ENCODE results near the gene TSHR.
"Not testable (repeated sequence)": the region's sequence is repeated elsewhere in the genome, so short reads cannot be mapped to it uniquely, and the experiment has no call there.

Gene TSHR

GRCh38 chr14:81009346-81009745, 53.9 kb downstream of the TSHR start:
- no peaks in the 10 kb centered on the region for H3K27me3 ChIP-seq (ENCODE audit: control insufficient read depth in 1 of 2, insufficient read depth in 1 of 2, low read length in 2 of 2)
- H2BK120ac ChIP-seq (ENCODE audit: low read depth, low read length): no peak overlapping the region
- H2AK5ac ChIP-seq (ENCODE audit: low read length, severe bottlenecking): no peak overlapping the region
- H3K4me1 ChIP-seq (ENCODE audit: control insufficient read depth, insufficient read depth, low read depth, low read length): no peaks in the 10 kb centered on the region
- no peak overlapping the region for H4K91ac ChIP-seq (ENCODE audit: low read length)
- H2AFZ ChIP-seq (ENCODE audit: low read depth, low read length): no peak overlapping the region
- H3K27ac ChIP-seq (ENCODE audit: low read length, poor library complexity, severe bottlenecking): no peak overlapping the region
- no peak overlapping the region for H3K4ac ChIP-seq (ENCODE audit: low read depth in 1 of 2, low read length in 2 of 2)
- H3K14ac ChIP-seq (ENCODE audit: low read length in 2 of 2): no peak overlapping the region
- DNase-seq: no peak
- H2BK15ac ChIP-seq (ENCODE audit: low read depth, poor library complexity, severe bottlenecking): no peak overlapping the region
- no peak overlapping the region for H3K18ac ChIP-seq (ENCODE audit: low read depth in 1 of 2, low read length in 2 of 2)
- H3K9me3 ChIP-seq (ENCODE audit: control insufficient read depth, low read length): no peaks in the 10 kb centered on the region
- no peak overlapping the region for H2BK12ac ChIP-seq (ENCODE audit: low read length in 2 of 2)
- no peak overlapping the region for H2BK5ac ChIP-seq (ENCODE audit: low read depth, low read length, poor library complexity, severe bottlenecking)
- WGBS: 100% methylated on average over 1 of the region's 2 CpGs
- no peak overlapping the region for H3K4me3 ChIP-seq (ENCODE audit: insufficient read depth in 1 of 2, low read depth in 1 of 2, low read length in 2 of 2)
- H3K36me3 ChIP-seq (ENCODE audit: control insufficient read depth in 1 of 2, insufficient read depth in 2 of 2, low read depth in 1 of 2, low read length in 2 of 2): no peaks in the 10 kb centered on the region
- H3K79me1 ChIP-seq (replicated peaks; ENCODE audit: low read length, poor library complexity, severe bottlenecking): no peaks in the 10 kb centered on the region
- no peak overlapping the region for H3K23ac ChIP-seq (ENCODE audit: low read length in 2 of 2)
- no peak overlapping the region for H3K4me2 ChIP-seq (ENCODE audit: low read length, poor library complexity, severe bottlenecking)
- H4K8ac ChIP-seq (ENCODE audit: low read length): no peak overlapping the region
- H3K9ac ChIP-seq (ENCODE audit: low read length): no peak overlapping the region

- no peak overlapping the region for H2BK120ac ChIP-seq (ENCODE audit: low read depth, low read length)
- no peak overlapping the region for H3K4me2 ChIP-seq (ENCODE audit: low read length, poor library complexity, severe bottlenecking)
- no peak overlapping the region for H4K91ac ChIP-seq (ENCODE audit: low read length)
- no peak overlapping the region for H2BK5ac ChIP-seq (ENCODE audit: low read depth, low read length, poor library complexity, severe bottlenecking)
- H3K4ac ChIP-seq (ENCODE audit: low read depth in 1 of 2, low read length in 2 of 2): no peak overlapping the region
- H2AFZ ChIP-seq (ENCODE audit: low read depth, low read length): no peak overlapping the region
- H2BK12ac ChIP-seq (ENCODE audit: low read length in 2 of 2): no peak overlapping the region
- no peaks in the 10 kb centered on the region for H3K9me3 ChIP-seq (ENCODE audit: control insufficient read depth, low read length)
- no peaks in the 10 kb centered on the region for H3K36me3 ChIP-seq (ENCODE audit: control insufficient read depth in 1 of 2, insufficient read depth in 2 of 2, low read depth in 1 of 2, low read length in 2 of 2)
- DNase-seq: no peak
- no peak overlapping the region for H3K23ac ChIP-seq (ENCODE audit: low read length in 2 of 2)
- no peak overlapping the region for H2AK5ac ChIP-seq (ENCODE audit: low read length, severe bottlenecking)
- H4K8ac ChIP-seq (ENCODE audit: low read length): no peak overlapping the region
- H3K18ac ChIP-seq (ENCODE audit: low read depth in 1 of 2, low read length in 2 of 2): no peak overlapping the region
- H3K9ac ChIP-seq (ENCODE audit: low read length): peak overlapping the region; percentile 43
- no peaks in the 10 kb centered on the region for H3K79me1 ChIP-seq (replicated peaks; ENCODE audit: low read length, poor library complexity, severe bottlenecking)
- no peak overlapping the region for H3K14ac ChIP-seq (ENCODE audit: low read length in 2 of 2)
- H3K4me3 ChIP-seq (ENCODE audit: insufficient read depth in 1 of 2, low read depth in 1 of 2, low read length in 2 of 2): peak overlapping the region in 1 of 2 experiments; percentile 39
- no peaks in the 10 kb centered on the region for H3K4me1 ChIP-seq (ENCODE audit: control insufficient read depth, insufficient read depth, low read depth, low read length)
- 86% methylated on average over 2 of the region's 3 CpGs for WGBS
- H3K27me3 ChIP-seq (ENCODE audit: control insufficient read depth in 1 of 2, insufficient read depth in 1 of 2, low read length in 2 of 2): no peaks in the 10 kb centered on the region
- no peak overlapping the region for H3K27ac ChIP-seq (ENCODE audit: low read length, poor library complexity, severe bottlenecking)
- no peak overlapping the region for H2BK15ac ChIP-seq (ENCODE audit: low read depth, poor library complexity, severe bottlenecking)
Observed at GRCh38 chr14:81018251-81018650, 62.8 kb downstream of the TSHR start.

GRCh38 chr14:81018684-81019083, 63.3 kb downstream of the TSHR start:
- no peaks in the 10 kb centered on the region for H3K9me3 ChIP-seq (ENCODE audit: control insufficient read depth, low read length)
- peak overlapping the region; percentile 43 for H3K9ac ChIP-seq (ENCODE audit: low read length)
- no peaks in the 10 kb centered on the region for H3K36me3 ChIP-seq (ENCODE audit: control insufficient read depth in 1 of 2, insufficient read depth in 2 of 2, low read depth in 1 of 2, low read length in 2 of 2)
- H2AFZ ChIP-seq (ENCODE audit: low read depth, low read length): no peak overlapping the region
- H4K8ac ChIP-seq (ENCODE audit: low read length): no peak overlapping the region
- WGBS: 67% methylated on average over 1 of the region's 1 CpG
- H3K27ac ChIP-seq (ENCODE audit: low read length, poor library complexity, severe bottlenecking): no peak overlapping the region
- no peak overlapping the region for H4K91ac ChIP-seq (ENCODE audit: low read length)
- H2BK120ac ChIP-seq (ENCODE audit: low read depth, low read length): no peak overlapping the region
- H2AK5ac ChIP-seq (ENCODE audit: low read length, severe bottlenecking): no peak overlapping the region
- no peak overlapping the region for H2BK15ac ChIP-seq (ENCODE audit: low read depth, poor library complexity, severe bottlenecking)
- no peak overlapping the region for H2BK5ac ChIP-seq (ENCODE audit: low read depth, low read length, poor library complexity, severe bottlenecking)
- no peak overlapping the region for H3K4ac ChIP-seq (ENCODE audit: low read depth in 1 of 2, low read length in 2 of 2)
- no peak overlapping the region for H2BK12ac ChIP-seq (ENCODE audit: low read length in 2 of 2)
- no peak overlapping the region for H3K4me2 ChIP-seq (ENCODE audit: low read length, poor library complexity, severe bottlenecking)
- no peak overlapping the region for H3K18ac ChIP-seq (ENCODE audit: low read depth in 1 of 2, low read length in 2 of 2)
- H3K79me1 ChIP-seq (replicated peaks; ENCODE audit: low read length, poor library complexity, severe bottlenecking): no peaks in the 10 kb centered on the region
- no peaks in the 10 kb centered on the region for H3K27me3 ChIP-seq (ENCODE audit: control insufficient read depth in 1 of 2, insufficient read depth in 1 of 2, low read length in 2 of 2)
- DNase-seq: no peak
- peak overlapping the region in 1 of 2 experiments; percentile 39 for H3K4me3 ChIP-seq (ENCODE audit: insufficient read depth in 1 of 2, low read depth in 1 of 2, low read length in 2 of 2)
- no peak overlapping the region for H3K14ac ChIP-seq (ENCODE audit: low read length in 2 of 2)
- H3K4me1 ChIP-seq (ENCODE audit: control insufficient read depth, insufficient read depth, low read depth, low read length): no peaks in the 10 kb centered on the region
- no peak overlapping the region for H3K23ac ChIP-seq (ENCODE audit: low read length in 2 of 2)

GRCh38 chr14:81019113-81019512, 63.7 kb downstream of the TSHR start:
- H3K4me1 ChIP-seq (ENCODE audit: control insufficient read depth, insufficient read depth, low read depth, low read length); H2AFZ ChIP-seq (ENCODE audit: low read depth, low read length); H3K9ac ChIP-seq (ENCODE audit: low read length); H2BK15ac ChIP-seq (ENCODE audit: low read depth, poor library complexity, severe bottlenecking); H3K36me3 ChIP-seq (ENCODE audit: control insufficient read depth in 1 of 2, insufficient read depth in 2 of 2, low read depth in 1 of 2, low read length in 2 of 2); H4K8ac ChIP-seq (ENCODE audit: low read length); H3K79me1 ChIP-seq (replicated peaks; ENCODE audit: low read length, poor library complexity, severe bottlenecking); H3K4me3 ChIP-seq (ENCODE audit: insufficient read depth in 1 of 2, low read depth in 1 of 2, low read length in 2 of 2); H3K4me2 ChIP-seq (ENCODE audit: low read length, poor library complexity, severe bottlenecking); H4K91ac ChIP-seq (ENCODE audit: low read length); H2BK12ac ChIP-seq (ENCODE audit: low read length in 2 of 2); DNase-seq; H3K27ac ChIP-seq (ENCODE audit: low read length, poor library complexity, severe bottlenecking); H3K4ac ChIP-seq (ENCODE audit: low read depth in 1 of 2, low read length in 2 of 2); H3K23ac ChIP-seq (ENCODE audit: low read length in 2 of 2); H3K27me3 ChIP-seq (ENCODE audit: control insufficient read depth in 1 of 2, insufficient read depth in 1 of 2, low read length in 2 of 2); H2BK5ac ChIP-seq (ENCODE audit: low read depth, low read length, poor library complexity, severe bottlenecking); H2AK5ac ChIP-seq (ENCODE audit: low read length, severe bottlenecking); H2BK120ac ChIP-seq (ENCODE audit: low read depth, low read length); H3K18ac ChIP-seq (ENCODE audit: low read depth in 1 of 2, low read length in 2 of 2); H3K14ac ChIP-seq (ENCODE audit: low read length in 2 of 2); H3K9me3 ChIP-seq (ENCODE audit: control insufficient read depth, low read length): not testable (repeated sequence)
- 91% methylated on average over 2 of the region's 2 CpGs for WGBS

Data from mesenchymal stem cell (in vitro differentiated cells and primary cell).